Type B pancreatic cell (in vitro differentiated cells): ENCODE measurements around the gene ARHGAP42. TPM values are rescaled to one million over a fixed set of nuclear protein-coding genes. Genes with fewer than 3 reads are reported as not detected.

ENCODE experiments used
- DNase-seq: peaks from one replicate; pipeline ENCODE4 v3.0.0; 2021; ENCODE audit warnings: mixed read lengths; ENCODE audit not compliant: unreplicated experiment; ENCODE audit errors: extremely low spot score
- H3K27ac Mint-ChIP-seq: 2 replicates; pipeline ENCODE4 v1.8.0; 2021; ENCODE audit warnings: mild to moderate bottlenecking, mixed read lengths
- H3K27me3 Mint-ChIP-seq: 2 replicates; pipeline ENCODE4 v1.8.0; 2021; ENCODE audit warnings: mixed read lengths
- H3K36me3 Mint-ChIP-seq: 2 replicates; pipeline ENCODE4 v1.8.0; 2021; ENCODE audit warnings: mixed read lengths
- H3K4me1 Mint-ChIP-seq: one replicate; pipeline ENCODE4 v1.8.0; 2021; ENCODE audit warnings: mixed read lengths; ENCODE audit not compliant: unreplicated experiment
- H3K4me3 Mint-ChIP-seq: 2 replicates; pipeline ENCODE4 v1.8.0; 2021; ENCODE audit warnings: mild to moderate bottlenecking, mixed read lengths
- H3K9me3 Mint-ChIP-seq: 2 replicates; pipeline ENCODE4 v1.8.0; 2021; ENCODE audit warnings: mixed read lengths
- total RNA-seq: library from RNA; stranded (reverse); gene quantifications from 2 replicates; pipeline ENCODE4 v1.2.1, GENCODE V29; 2021; ENCODE audit warnings: low replicate concordance
- TF ChIP-seq, protein P1 (sequence below): fragments of 200-600 bp; sonication (generic); conservative IDR thresholded peaks from 2 replicates; pipeline ENCODE4 v1.5.0; 2021; ENCODE audit warnings: antibody characterized with exemption, mild to moderate bottlenecking

The ARHGAP42 gene
- total RNA-seq, 1 donor from 2014 or later: 22.6 TPM

DNA sequence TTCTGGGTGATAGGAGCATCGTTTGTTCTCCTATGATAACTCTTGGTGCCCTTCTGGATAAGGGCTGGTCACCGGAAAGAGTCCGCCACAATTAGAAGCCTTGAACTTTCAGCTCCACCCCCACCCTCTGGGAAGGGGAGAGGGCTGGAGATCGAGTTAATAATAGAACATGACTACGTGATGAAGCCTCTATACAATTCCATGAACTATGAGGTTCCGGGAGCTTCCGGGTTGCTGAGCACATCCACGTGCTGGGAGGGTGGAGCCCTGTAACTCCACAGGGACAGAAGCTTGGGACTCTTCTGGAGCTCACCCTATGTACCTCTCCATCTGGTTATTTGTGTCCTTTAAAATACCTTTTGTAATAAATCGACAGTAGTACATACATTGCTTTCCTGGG lies 40.3 kb downstream of the ARHGAP42 start:
- TF ChIP-seq, protein P1, sequence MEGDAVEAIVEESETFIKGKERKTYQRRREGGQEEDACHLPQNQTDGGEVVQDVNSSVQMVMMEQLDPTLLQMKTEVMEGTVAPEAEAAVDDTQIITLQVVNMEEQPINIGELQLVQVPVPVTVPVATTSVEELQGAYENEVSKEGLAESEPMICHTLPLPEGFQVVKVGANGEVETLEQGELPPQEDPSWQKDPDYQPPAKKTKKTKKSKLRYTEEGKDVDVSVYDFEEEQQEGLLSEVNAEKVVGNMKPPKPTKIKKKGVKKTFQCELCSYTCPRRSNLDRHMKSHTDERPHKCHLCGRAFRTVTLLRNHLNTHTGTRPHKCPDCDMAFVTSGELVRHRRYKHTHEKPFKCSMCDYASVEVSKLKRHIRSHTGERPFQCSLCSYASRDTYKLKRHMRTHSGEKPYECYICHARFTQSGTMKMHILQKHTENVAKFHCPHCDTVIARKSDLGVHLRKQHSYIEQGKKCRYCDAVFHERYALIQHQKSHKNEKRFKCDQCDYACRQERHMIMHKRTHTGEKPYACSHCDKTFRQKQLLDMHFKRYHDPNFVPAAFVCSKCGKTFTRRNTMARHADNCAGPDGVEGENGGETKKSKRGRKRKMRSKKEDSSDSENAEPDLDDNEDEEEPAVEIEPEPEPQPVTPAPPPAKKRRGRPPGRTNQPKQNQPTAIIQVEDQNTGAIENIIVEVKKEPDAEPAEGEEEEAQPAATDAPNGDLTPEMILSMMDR: no peak
- H3K27me3 Mint-ChIP-seq: no peaks in the 10 kb centered on the region
- H3K4me3 Mint-ChIP-seq: no peak overlapping the region
- DNase-seq: no peak
- peaks cover 19% of the 10 kb centered on the region for H3K4me1 Mint-ChIP-seq
- H3K36me3 Mint-ChIP-seq: peaks cover 4% of the 10 kb centered on the region
- no peaks in the 10 kb centered on the region for H3K9me3 Mint-ChIP-seq
- no peak overlapping the region for H3K27ac Mint-ChIP-seq

DNA sequence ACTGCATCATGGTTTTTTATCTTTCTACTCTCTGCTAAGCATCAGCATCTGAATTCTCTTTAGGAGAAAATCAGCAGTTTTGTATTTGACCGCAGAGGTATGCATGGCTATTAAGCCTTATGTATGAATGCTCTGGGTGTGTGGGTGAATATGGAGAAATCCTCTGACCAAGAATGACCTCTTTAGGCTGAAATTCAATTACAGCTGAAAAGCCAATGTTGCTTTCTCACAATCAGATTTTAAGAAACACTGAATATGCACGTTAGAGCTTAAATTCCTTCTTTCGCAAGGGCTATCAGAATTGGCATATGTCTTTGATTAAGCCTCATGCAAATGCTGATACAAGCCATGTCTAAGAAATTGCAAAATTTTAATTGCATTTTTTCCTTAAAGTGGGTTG lies 43.2 kb downstream of the ARHGAP42 start:
- TF ChIP-seq, protein P1: no peak
- Mint-ChIP-seq H3K9me3 (peaks cover 3% of the 10 kb centered on the region), H3K4me3 (no peak overlapping the region), H3K4me1 (peaks cover 19% of the 10 kb centered on the region), H3K36me3 (peaks cover 7% of the 10 kb centered on the region), H3K27ac (no peak overlapping the region), H3K27me3 (no peaks in the 10 kb centered on the region)
- DNase-seq: no peak

DNA sequence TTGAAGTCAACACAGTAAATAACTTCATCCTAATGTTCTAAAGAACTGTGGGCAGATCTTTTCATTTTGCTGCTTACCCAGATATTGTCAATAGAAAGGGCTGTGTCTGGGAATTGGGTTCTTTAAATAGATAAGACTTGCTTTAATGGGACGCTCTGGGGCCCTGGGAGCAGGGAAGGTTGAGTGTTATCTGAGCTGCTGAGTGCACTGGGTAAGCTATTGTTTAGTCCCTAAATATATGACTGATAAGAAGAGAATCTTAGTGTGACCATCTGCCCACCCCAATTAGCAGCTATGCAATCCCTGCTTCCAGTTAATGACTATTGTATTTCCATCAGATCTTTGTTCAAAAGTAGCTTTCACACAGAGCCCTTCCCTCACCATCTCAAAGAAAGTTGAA lies 44.4 kb downstream of the ARHGAP42 start:
- Mint-ChIP-seq H3K27ac (no peak overlapping the region), H3K36me3 (peaks cover 4% of the 10 kb centered on the region), H3K9me3 (peaks cover 4% of the 10 kb centered on the region), H3K4me3 (no peak overlapping the region), H3K27me3 (no peaks in the 10 kb centered on the region), H3K4me1 (peaks cover 13% of the 10 kb centered on the region)
- TF ChIP-seq, protein P1: no peak
- no peak for DNase-seq

DNA sequence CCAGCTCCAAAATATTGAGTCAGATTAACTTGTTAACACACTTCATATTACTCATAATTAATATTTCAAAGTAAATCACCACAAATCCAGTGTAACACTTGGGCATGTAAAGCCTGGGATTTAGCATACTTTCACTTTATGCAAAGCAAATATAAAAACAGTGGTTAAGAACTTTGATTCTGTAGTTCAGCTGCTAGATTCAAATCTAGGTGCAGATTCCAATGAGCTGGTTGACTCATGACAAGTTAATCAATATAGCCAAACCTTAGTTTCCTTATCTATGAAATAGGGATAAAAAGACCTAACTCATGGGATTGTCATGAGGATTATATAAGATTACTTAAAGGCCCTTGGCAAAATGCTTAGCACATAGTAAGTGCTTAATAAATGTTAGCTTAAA lies 45.9 kb downstream of the ARHGAP42 start:
- DNase-seq: no peak
- H3K4me1 Mint-ChIP-seq: peaks cover 15% of the 10 kb centered on the region
- peaks cover 4% of the 10 kb centered on the region for H3K36me3 Mint-ChIP-seq
- no peak overlapping the region for H3K27ac Mint-ChIP-seq
- peaks cover 4% of the 10 kb centered on the region for H3K9me3 Mint-ChIP-seq
- no peaks in the 10 kb centered on the region for H3K27me3 Mint-ChIP-seq
- TF ChIP-seq, protein P1: no peak
- no peak overlapping the region for H3K4me3 Mint-ChIP-seq

DNA sequence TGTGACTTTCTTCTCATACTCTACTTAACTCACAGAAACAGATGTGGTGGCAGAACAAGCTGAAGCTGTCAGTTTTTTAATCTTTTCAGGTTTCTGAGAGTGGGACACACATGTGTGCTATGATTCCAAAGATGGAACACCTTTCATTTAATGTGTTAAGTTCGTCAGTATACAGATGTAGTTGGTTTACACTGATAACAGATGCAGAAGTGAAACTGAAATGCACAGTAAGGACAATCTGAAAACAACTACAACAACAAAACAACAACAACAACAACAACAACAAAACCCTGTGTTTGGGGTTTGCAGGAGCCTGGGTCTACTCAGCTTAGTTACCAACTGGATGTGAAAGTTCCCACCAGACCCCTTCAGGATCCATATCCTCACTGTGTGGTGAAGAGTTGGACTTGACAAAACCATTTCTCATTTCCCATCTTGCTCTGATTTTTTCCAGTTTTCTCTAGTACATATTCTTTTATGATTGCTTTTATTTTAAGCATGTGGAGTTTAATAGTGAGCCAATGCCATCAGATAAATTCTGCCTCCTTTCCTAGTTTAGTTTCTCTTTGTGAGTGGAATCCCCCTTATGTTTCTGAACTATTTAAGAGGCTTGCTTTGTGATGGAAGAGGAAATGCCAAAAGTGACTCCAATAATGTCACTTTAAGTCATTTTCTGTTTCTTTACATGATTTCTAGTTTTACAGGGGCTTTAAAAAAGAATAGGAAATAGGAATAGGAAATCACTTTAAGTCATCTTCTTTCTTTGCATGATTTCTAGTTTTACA lies 47.8 kb downstream of the ARHGAP42 start:
- peaks cover 4% of the 10 kb centered on the region for H3K9me3 Mint-ChIP-seq
- H3K27me3 Mint-ChIP-seq: no peaks in the 10 kb centered on the region
- no peak for DNase-seq
- no peak overlapping the region for H3K27ac Mint-ChIP-seq
- H3K4me3 Mint-ChIP-seq: no peak overlapping the region
- H3K36me3 Mint-ChIP-seq: peaks cover 4% of the 10 kb centered on the region
- peaks cover 25% of the 10 kb centered on the region for H3K4me1 Mint-ChIP-seq
- TF ChIP-seq, protein P1: no peak
